Activated CD4-positive, alpha-beta T cell treated with anti-CD3 and anti-CD28 coated beads, Interleukin-2, Interleukin-6, amounts not matched to agents 100 ng/mL and 50 ng/mL, durations not matched to agents 16 hours and 8 hours (primary cell): ENCODE measurements around the gene SRPK3.
"Not testable (repeated sequence)": the region's sequence is repeated elsewhere in the genome, so short reads cannot be mapped to it uniquely, and the experiment has no call there.

Source experiments
- DNase-seq: peaks from one replicate; pipeline ENCODE4 v3.0.0-alpha.2; 2020

SRPK3 gene, protein sequence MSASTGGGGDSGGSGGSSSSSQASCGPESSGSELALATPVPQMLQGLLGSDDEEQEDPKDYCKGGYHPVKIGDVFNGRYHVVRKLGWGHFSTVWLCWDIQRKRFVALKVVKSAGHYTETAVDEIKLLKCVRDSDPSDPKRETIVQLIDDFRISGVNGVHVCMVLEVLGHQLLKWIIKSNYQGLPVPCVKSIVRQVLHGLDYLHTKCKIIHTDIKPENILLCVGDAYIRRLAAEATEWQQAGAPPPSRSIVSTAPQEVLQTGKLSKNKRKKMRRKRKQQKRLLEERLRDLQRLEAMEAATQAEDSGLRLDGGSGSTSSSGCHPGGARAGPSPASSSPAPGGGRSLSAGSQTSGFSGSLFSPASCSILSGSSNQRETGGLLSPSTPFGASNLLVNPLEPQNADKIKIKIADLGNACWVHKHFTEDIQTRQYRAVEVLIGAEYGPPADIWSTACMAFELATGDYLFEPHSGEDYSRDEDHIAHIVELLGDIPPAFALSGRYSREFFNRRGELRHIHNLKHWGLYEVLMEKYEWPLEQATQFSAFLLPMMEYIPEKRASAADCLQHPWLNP

GRCh38 chrX:153780678-153781427 is at the start of gene SRPK3:
SRPK3 (plus strand) TSS chrX:153781041; CDS start chrX:153781087, 46 bp downstream.
- no peak for DNase-seq

- DNase-seq: peak; percentile 43
Measured at GRCh38 chrX:153731117-153731844, 49.6 kb upstream of the SRPK3 start.

DNA sequence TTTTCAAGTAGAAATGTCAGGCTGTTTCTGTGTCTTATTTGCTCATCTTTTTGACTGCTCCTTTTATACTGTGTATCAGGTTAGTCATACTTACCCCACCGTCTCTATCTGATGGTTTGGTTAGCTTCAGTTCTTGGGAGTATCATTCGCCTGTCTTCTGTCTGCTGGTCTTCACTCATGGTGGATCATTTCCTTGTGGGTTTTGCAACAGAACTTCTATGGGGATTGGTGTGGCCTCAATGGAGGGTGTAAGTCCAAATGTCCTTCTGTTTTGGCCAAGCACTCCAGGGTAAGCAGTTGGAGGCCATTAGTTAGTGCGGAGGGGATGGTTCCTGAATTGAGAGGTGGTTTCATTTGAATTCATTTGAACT is 49.0 kb upstream of the SRPK3 start:
- DNase-seq: no peak

GRCh38 chrX:153732401-153732800 is 48.4 kb upstream of the SRPK3 start:
- no peak for DNase-seq

GRCh38 chrX:153733651-153734240 is 47.1 kb upstream of the SRPK3 start:
- DNase-seq: no peak

DNA sequence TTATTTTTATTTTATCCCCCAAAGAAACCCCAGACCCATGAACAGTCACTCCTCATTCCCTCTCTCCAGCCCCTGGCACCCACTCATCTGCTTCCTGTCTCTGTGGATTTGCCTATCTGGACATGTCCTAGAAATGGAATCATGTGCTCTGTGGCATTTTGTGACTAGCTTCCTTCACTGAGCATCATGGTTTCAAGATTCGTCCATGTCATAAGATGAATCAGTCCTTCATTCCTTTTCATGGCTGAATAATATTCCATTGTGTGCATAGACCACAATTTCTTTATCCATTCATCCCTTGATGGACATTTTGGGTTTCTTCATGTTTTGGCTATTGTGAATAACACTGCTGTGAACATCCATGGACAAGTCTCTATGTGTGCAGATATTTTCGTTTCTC is 46.0 kb upstream of the SRPK3 start:
- no peak for DNase-seq

DNA sequence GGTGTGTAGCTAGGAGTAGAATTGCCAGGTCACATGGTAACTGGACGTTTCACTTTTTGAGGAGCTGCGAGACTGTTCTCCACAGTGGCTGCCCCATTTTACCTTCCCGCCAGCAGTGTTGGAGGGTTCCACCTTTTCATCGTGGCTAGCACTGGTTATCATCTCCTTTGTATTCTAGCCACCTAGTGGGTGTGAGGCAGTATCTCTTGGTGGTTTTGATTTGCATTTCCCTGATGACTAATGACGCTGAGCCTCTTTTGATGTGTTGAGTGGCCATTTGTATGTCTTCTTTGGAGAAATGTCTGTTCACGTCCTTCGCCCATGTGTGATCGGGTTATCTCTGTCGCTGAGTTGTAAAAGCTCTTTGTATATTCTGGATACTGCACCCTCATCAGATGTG is 45.6 kb upstream of the SRPK3 start:
- peak; percentile 33 for DNase-seq

GRCh38 chrX:153736071-153736820 is 44.6 kb upstream of the SRPK3 start:
- DNase-seq: no peak

DNA sequence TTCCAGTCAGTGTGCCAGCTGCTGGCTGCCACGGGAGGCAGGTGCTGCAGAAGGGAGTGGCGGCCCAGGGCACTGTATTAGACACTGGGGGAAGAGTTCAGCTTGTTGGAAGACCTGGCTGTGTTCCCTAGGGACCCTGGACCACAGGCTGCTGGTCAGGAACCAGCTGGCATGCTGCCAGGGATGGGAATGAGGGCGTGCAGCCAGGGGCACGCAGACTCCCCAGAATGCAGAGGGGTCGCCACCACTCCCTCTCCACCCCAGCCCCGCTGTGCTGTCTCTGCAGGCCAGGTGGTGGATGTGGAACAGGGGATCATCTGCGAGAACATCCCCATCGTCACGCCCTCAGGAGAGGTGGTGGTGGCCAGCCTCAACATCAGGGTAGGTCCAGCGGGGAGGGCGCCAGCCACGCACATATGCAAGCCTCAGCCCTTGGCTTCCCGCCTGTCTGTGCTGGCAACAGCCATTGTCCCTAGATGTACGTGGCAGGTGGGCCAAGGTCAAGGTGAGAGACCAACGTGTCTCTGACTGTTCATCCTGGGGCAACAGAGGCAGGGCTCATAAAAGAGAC is 43.9 kb upstream of the SRPK3 start:
- DNase-seq: no peak

- no peak for DNase-seq
Measured at GRCh38 chrX:153738056-153738605, 42.7 kb upstream of the SRPK3 start.

- peak; percentile 30 for DNase-seq
Measured at GRCh38 chrX:153739754-153740486, 40.9 kb upstream of the SRPK3 start.

DNA sequence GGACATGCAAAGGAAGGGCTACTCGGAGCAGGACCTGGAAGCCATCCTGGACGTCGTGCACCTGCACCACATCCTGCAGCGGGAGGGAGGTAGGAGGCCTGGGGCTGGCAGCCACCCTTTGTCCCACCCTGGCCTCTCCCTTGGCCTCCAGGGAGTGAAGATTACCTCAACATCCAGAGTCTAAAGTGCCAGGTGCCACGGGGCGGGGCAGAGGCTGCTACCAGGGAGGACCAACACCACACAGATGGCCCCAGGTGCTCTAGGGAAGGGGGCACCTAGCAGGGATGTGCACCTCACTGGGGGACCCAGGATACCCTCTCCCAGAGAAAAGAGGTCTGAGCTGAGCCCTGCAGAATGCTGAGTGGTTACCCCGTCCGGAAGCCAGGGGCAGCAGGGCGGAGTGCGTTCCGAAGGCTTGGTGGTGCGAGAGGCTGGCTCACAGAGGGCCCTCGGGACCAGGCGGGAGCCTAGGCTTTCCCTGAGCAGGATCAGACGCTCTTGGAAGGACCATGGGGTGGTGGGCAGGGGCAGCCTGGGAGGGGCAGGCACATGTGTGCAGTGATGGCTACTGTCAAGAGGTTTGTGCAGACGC is 40.1 kb upstream of the SRPK3 start:
- DNase-seq: no peak

- no peak for DNase-seq
Measured at GRCh38 chrX:153741446-153741845, 39.4 kb upstream of the SRPK3 start.

GRCh38 chrX:153742111-153742510 is 38.7 kb upstream of the SRPK3 start:
- not testable (repeated sequence) for DNase-seq

DNA sequence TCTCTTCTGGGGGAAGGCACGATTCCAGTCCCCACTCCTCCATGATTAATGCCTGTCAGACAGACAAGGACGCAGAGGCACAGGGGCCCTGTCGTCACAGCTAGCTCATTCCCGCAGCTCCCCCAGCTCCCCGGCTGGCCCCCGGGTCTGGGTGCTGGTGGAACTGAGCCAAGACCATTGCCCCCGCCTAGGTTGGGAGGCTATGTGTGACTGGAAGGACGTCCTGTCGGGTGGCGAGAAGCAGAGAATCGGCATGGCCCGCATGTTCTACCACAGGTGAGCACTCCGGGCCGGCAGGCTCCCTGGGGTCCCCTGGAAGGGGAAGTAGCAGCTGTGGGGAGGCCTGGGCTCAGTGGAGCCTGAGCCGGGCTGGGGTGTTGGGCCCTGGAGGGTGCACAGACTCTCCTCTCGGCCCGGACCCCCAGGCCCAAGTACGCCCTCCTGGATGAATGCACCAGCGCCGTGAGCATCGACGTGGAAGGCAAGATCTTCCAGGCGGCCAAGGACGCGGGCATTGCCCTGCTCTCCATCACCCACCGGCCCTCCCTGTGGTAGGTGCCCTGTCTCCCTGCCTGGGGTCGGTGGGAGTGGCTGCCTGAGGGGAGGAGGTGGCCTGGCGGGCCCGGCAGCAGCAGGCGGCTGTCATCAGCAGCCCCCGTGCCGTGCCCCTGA is 37.9 kb upstream of the SRPK3 start:
- DNase-seq: not testable (repeated sequence)

GRCh38 chrX:153743468-153744209 is 37.2 kb upstream of the SRPK3 start:
- not testable (repeated sequence) for DNase-seq

- no peak for DNase-seq
Measured at GRCh38 chrX:153744210-153745066, 36.4 kb upstream of the SRPK3 start.

DNA sequence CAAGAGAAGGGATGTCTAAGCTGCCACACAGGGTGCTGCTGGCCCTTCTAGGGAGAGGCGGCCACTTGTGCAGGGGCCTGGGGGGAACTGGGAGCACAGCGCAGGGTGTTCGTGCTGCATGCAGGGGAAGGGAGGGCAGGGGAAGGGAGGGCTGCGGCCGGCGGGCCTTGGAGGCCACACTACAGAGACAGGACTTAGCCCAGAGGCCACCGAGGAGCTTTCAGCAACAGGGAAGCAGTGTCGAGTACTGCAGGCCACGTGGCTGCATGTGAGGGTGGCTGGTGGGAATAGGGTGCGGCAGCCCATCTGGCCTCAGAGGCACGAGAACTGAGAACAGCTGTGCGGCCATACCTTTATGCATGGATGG is 35.8 kb upstream of the SRPK3 start:
- not testable (repeated sequence) for DNase-seq
